IMR-90 (cell line): ENCODE measurements around the gene FAM83E. TPM values are rescaled to one million over a fixed set of nuclear protein-coding genes. Genes with fewer than 3 reads are reported as not detected.

Experiments
- ATAC-seq: fragments of 200-7000 bp; cut with Tn5 transposase; 2 replicates; pipeline ENCODE4 v1.9.1; 2020; ENCODE audit warnings: low read depth, mild to moderate bottlenecking, moderate library complexity
- BruUV-seq: library from RNA; stranded (reverse); fragments of 400-500 nt; replicated peaks from 2 replicates; lab custom pipeline; 2021; lab: Mats Ljungman, UMichigan
- CTCF ChIA-PET: fragments of 300-600 bp; formaldehyde crosslinking; extraction: SDS; loops from one replicate; lab custom pipeline; 2021; ENCODE audit warnings: antibody characterized with exemption; lab: Yijun Ruan, JAX
- POLR2A ChIA-PET: fragments of 300-600 bp; sonication (Branson Sonifier 250); formaldehyde crosslinking; loops from one replicate; lab custom pipeline; 2022; ENCODE audit warnings: antibody characterized with exemption; ENCODE audit not compliant: unreplicated experiment; lab: Charles Lee
- DNase-seq: peaks from one replicate; pipeline ENCODE4 v3.0.0; 2013
- H2AFZ ChIP-seq: replicated peaks from 2 replicates; pipeline ENCODE3; 2013; ENCODE audit warnings: low read length, mild to moderate bottlenecking; ENCODE audit not compliant: poor library complexity
- H2AK5ac ChIP-seq: 2 replicates; pipeline ENCODE4 v1.6.1; 2013; ENCODE audit warnings: low read depth, low read length, inconsistent platforms
- H2AK9ac ChIP-seq: replicated peaks from 2 replicates; pipeline ENCODE3; 2013; ENCODE audit warnings: mild to moderate bottlenecking, low read depth, low read length, moderate library complexity; ENCODE audit not compliant: poor library complexity
- H2BK120ac ChIP-seq: 2 replicates; pipeline ENCODE4 v1.6.1; 2013; ENCODE audit warnings: low read depth, low read length, inconsistent platforms
- H2BK15ac ChIP-seq: 3 replicates; pipeline ENCODE4 v1.6.1; 2013; ENCODE audit warnings: low read depth, low read length, inconsistent platforms
- H2BK20ac ChIP-seq: 2 replicates; pipeline ENCODE4 v1.6.1; 2013; ENCODE audit warnings: low read depth, mild to moderate bottlenecking, inconsistent platforms, low read length, moderate library complexity
- H2BK5ac ChIP-seq: 2 replicates; pipeline ENCODE4 v1.6.1; 2013; ENCODE audit warnings: mild to moderate bottlenecking, low read depth, low read length, inconsistent platforms; ENCODE audit not compliant: poor library complexity, severe bottlenecking
- H3K14ac ChIP-seq: replicated peaks from 2 replicates; pipeline ENCODE4 v1.6.1; 2013; ENCODE audit warnings: low read depth, low read length, inconsistent platforms
- H3K18ac ChIP-seq: 2 replicates; pipeline ENCODE4 v1.6.1; 2013; ENCODE audit warnings: low read depth, low read length, control low read depth
- H3K23ac ChIP-seq: 2 replicates; pipeline ENCODE4 v1.6.1; 2013; ENCODE audit warnings: low read depth, low read length, inconsistent platforms
- H3K27ac ChIP-seq: 2 replicates; pipeline ENCODE4 v1.5.1; 2013; ENCODE audit warnings: mild to moderate bottlenecking, control low read depth, low read length; ENCODE audit not compliant: insufficient read depth
- H3K27me3 ChIP-seq: 2 replicates; pipeline ENCODE4 v1.6.1; 2013; ENCODE audit warnings: low read length; ENCODE audit not compliant: control insufficient read depth, insufficient read depth
- H3K36me3 ChIP-seq: 2 replicates; pipeline ENCODE4 v1.6.1; 2013; ENCODE audit warnings: low read length, mixed read lengths; ENCODE audit not compliant: control insufficient read depth, insufficient read depth
- H3K4ac ChIP-seq: 2 replicates; pipeline ENCODE4 v1.6.1; 2013; ENCODE audit warnings: low read depth, low read length, inconsistent platforms
- H3K4me1 ChIP-seq: 2 replicates; pipeline ENCODE4 v1.6.1; 2013; ENCODE audit warnings: low read length, mixed read lengths; ENCODE audit not compliant: control insufficient read depth, insufficient read depth
- H3K4me2 ChIP-seq: 2 replicates; pipeline ENCODE4 v1.6.1; 2013; ENCODE audit warnings: low read depth, mild to moderate bottlenecking, control low read depth, low read length, moderate library complexity
- H3K4me3 ChIP-seq: 2 replicates; pipeline ENCODE4 v1.5.1; 2013; ENCODE audit warnings: low read depth, mild to moderate bottlenecking, control low read depth, low read length, moderate library complexity; ENCODE audit not compliant: insufficient read depth
- H3K56ac ChIP-seq: 2 replicates; pipeline ENCODE4 v1.6.1; 2013; ENCODE audit warnings: low read length, inconsistent platforms; ENCODE audit not compliant: insufficient read depth; ENCODE audit errors: extremely low read depth
- H3K79me1 ChIP-seq, 2 experiments: 2 replicates each; pipeline ENCODE4 v1.6.1; 2013; ENCODE audit warnings: low read length in 2 of 2, inconsistent platforms in 1 of 2, low read depth in 1 of 2
- H3K9ac ChIP-seq: 2 replicates; pipeline ENCODE4 v1.6.1; 2013; ENCODE audit warnings: low read depth, low read length, control low read depth
- H3K9me1 ChIP-seq: 2 replicates; pipeline ENCODE4 v1.6.1; 2013; ENCODE audit warnings: low read length, inconsistent platforms; ENCODE audit not compliant: insufficient read depth
- H3K9me3 ChIP-seq: 2 replicates; pipeline ENCODE4 v1.6.1; 2013; ENCODE audit warnings: low read length; ENCODE audit not compliant: control insufficient read depth, insufficient read depth
- H4K20me1 ChIP-seq: 2 replicates; pipeline ENCODE4 v1.6.1; 2013; ENCODE audit warnings: low read length, inconsistent platforms; ENCODE audit not compliant: insufficient read depth
- H4K5ac ChIP-seq: 2 replicates; pipeline ENCODE4 v1.6.1; 2013; ENCODE audit warnings: mild to moderate bottlenecking, low read depth, low read length, control low read depth
- H4K8ac ChIP-seq, 2 experiments: 2 replicates each; pipeline ENCODE4 v1.6.1; 2013; ENCODE audit warnings: low read depth in 2 of 2, low read length in 2 of 2, control low read depth in 1 of 2, inconsistent platforms in 1 of 2
- H4K91ac ChIP-seq: 2 replicates; pipeline ENCODE4 v1.6.1; 2013; ENCODE audit warnings: low read depth, low read length, inconsistent platforms; ENCODE audit not compliant: insufficient read depth
- BHLHE40 ChIP-seq: fragments of 150-350 bp; IDR thresholded peaks from 2 replicates; pipeline ENCODE4 v1.6.1; 2016; ENCODE audit warnings: mild to moderate bottlenecking, low read depth, low read length
- CHD1 ChIP-seq: IDR thresholded peaks from 2 replicates; pipeline ENCODE4 v1.6.1; 2012; ENCODE audit warnings: low read depth, low read length, improper control_type of control experiment
- ELK1 ChIP-seq: fragments of 150-350 bp; IDR thresholded peaks from 2 replicates; pipeline ENCODE4 v1.6.1; 2016; ENCODE audit warnings: low read depth, mild to moderate bottlenecking, low read length, moderate library complexity, borderline replicate concordance
- FOS ChIP-seq: fragments of 150-350 bp; IDR thresholded peaks from 2 replicates; pipeline ENCODE4 v1.6.1; 2016; ENCODE audit warnings: low read depth, low read length
- MAZ ChIP-seq: IDR thresholded peaks from 2 replicates; pipeline ENCODE4 v1.6.1; 2012; ENCODE audit warnings: low read depth, mild to moderate bottlenecking, low read length, improper control_type of control experiment, moderate library complexity, borderline replicate concordance
- MXI1 ChIP-seq: IDR thresholded peaks from 2 replicates; pipeline ENCODE4 v1.6.1; 2012; ENCODE audit warnings: low read depth, mild to moderate bottlenecking, low read length, moderate library complexity, borderline replicate concordance
- NFE2L2 ChIP-seq: fragments of 150-350 bp; IDR thresholded peaks from 2 replicates; pipeline ENCODE4 v1.6.1; 2016; ENCODE audit warnings: low read depth, mild to moderate bottlenecking, low read length
- POLR2A ChIP-seq: IDR thresholded peaks from 2 replicates; pipeline ENCODE4 v1.6.1; 2012; ENCODE audit warnings: mild to moderate bottlenecking, low read depth, low read length
- RAD21 ChIP-seq: IDR thresholded peaks from 2 replicates; pipeline ENCODE4 v1.6.1; 2012; ENCODE audit warnings: low read length, improper control_type of control experiment
- RCOR1 ChIP-seq: IDR thresholded peaks from 2 replicates; pipeline ENCODE4 v1.6.1; 2012; ENCODE audit warnings: mild to moderate bottlenecking, low read length, improper control_type of control experiment; ENCODE audit not compliant: insufficient replicate concordance
- RFX5 ChIP-seq: IDR thresholded peaks from 2 replicates; pipeline ENCODE4 v1.8.0; 2012; ENCODE audit warnings: low read depth, mild to moderate bottlenecking, low read length, moderate library complexity
- SMC3 ChIP-seq: fragments of 150-350 bp; IDR thresholded peaks from 2 replicates; pipeline ENCODE4 v1.6.1; 2016; ENCODE audit warnings: low read depth, mild to moderate bottlenecking, antibody characterized with exemption, low read length, moderate library complexity
- WGBS, 2 experiments: methylation state at CpG; one replicate each; pipeline versions ENCODE4 v1.1.5 to v1.1.7; 2013; ENCODE audit warnings: missing lambda C conversion rate in 2 of 2; ENCODE audit not compliant: insufficient read length in 1 of 2; ENCODE audit errors: extremely low coverage in 2 of 2; 5-methylcytosine and 5-hydroxymethylcytosine counted together
- dilution Hi-C: fragments of 300-500 bp; cut with HindIII; formaldehyde crosslinking; loops from one replicate; pipeline ENCODE4 v1.14.3; 2018; ENCODE audit warnings: low sequenced_read_pairs; ENCODE audit not compliant: unreplicated experiment
- in situ Hi-C: fragments of 300-500 bp; cut with MboI; formaldehyde crosslinking; loops from 3 replicates; pipeline ENCODE4 v1.14.3; 2019; ENCODE audit warnings: low sequenced_read_pairs, inconsistent platforms, mixed read lengths
- intact Hi-C: fragments of 100-400 bp; cut with micrococcal nuclease; formaldehyde crosslinking; loops from 2 replicates; pipeline ENCODE4 v1.10.0; 2022
- polyA plus RNA-seq, 3 experiments: library from polyadenylated mRNA; depleted of rRNA; stranded (reverse); fragments of >200 nt; gene quantifications; 2 replicates each; pipeline ENCODE4 v1.2.3, GENCODE V29; 2012; ENCODE audit warnings: low replicate concordance in 1 of 3
- total RNA-seq: library from RNA; depleted of rRNA; stranded (reverse); fragments of >200 nt; gene quantifications from 2 replicates; pipeline ENCODE4 v1.2.3, GENCODE V29; 2012
- TF ChIP-seq, protein P1 (sequence below): fragments of 150-350 bp; IDR thresholded peaks from 2 replicates; pipeline ENCODE4 v1.6.1; 2017; ENCODE audit warnings: mild to moderate bottlenecking, antibody characterized with exemption, low read length, low read depth

The FAM83E gene
- total and polyA plus RNA-seq, 2 of the 4 experiments (the other 2 are of a cell fraction), result 0.05 to 0.36 TPM

- Histone ChIP-seq H3K79me1 (no peaks in the 10 kb centered on the region), H2BK5ac (no peak within 1 kb of the TSS), H2AK9ac (peak within 1 kb of the TSS; percentile 89), H3K56ac (no peak within 1 kb of the TSS), H3K4ac (peak within 1 kb of the TSS; percentile 41), H3K36me3 (no peaks in the 10 kb centered on the region), H3K14ac (peak within 1 kb of the TSS; percentile 52), H2BK20ac (0 out of 2 replicates have a peak within 1 kb of the TSS, but pooled peaks have one; percentile 14), H2AFZ (peak within 1 kb of the TSS; percentile 91), H3K9ac (peak within 1 kb of the TSS; percentile 13), H3K4me1 (peaks cover 5% of the 10 kb centered on the region), H3K9me1 (no peaks in the 10 kb centered on the region; the same call in 1 of the 2 replicates), H3K27ac (peak within 1 kb of the TSS; percentile 21; the same call in 1 of the 2 replicates), H3K18ac (peak within 1 kb of the TSS; percentile 10; the same call in 1 of the 2 replicates), H4K91ac (peak within 1 kb of the TSS; percentile 23), H4K5ac (peak within 1 kb of the TSS; percentile 3), H2BK15ac (0 out of 3 replicates have a peak within 1 kb of the TSS, but pooled peaks have one; percentile 40), H4K8ac (peak within 1 kb of the TSS; percentile 76 to 93), H2AK5ac (peak within 1 kb of the TSS; percentile 58), H3K27me3 (no peaks in the 10 kb centered on the region), H3K9me3 (peaks cover 2% of the 10 kb centered on the region; the same call in 1 of the 2 replicates), H4K20me1 (no peaks in the 10 kb centered on the region), H3K4me2 (peak within 1 kb of the TSS; percentile 84), H3K23ac (peak within 1 kb of the TSS; percentile 17), H3K4me3 (peak within 1 kb of the TSS; percentile 44), H2BK120ac (peak within 1 kb of the TSS; percentile 52; the same call in 1 of the 2 replicates)
- dilution Hi-C loops, result no loop called here
- POLR2A ChIA-PET, result interaction anchor here (0.7 kb wide), 1 partner anchor 197 kb away, joined by 3 read pairs; no protein-coding TSS in a partner anchor
- ATAC-seq (peak; percentile 96), DNase-seq (peak; percentile 72)
- 0% methylated on average over 7 of the region's 33 CpGs; no CpG with 5 or more reads in 1 of the 2 experiments for WGBS, 2 experiments
- in situ Hi-C loops, result loop anchor here (10.0 kb wide), 2 partner anchors 189 to 319 kb away; partner anchors contain the start of genes FTL and HSD17B14
- CTCF ChIA-PET, result interaction anchor here (0.5 to 1.4 kb wide), 3 partner anchors 137 to 680 kb away, joined by 3 to 6 read pairs (median 4); no protein-coding TSS in a partner anchor
- BruUV-seq, result no TSS peak
- intact Hi-C loops, result loop anchor here (2.0 to 10.0 kb wide), 3 partner anchors 139 to 319 kb away; partner anchors contain the start of gene FTL
- TF ChIP-seq CHD1, result no peak
- no peak for TF ChIP-seq BHLHE40
- no peak for TF ChIP-seq MXI1
- peak; percentile 29; the same call in 1 of the 2 replicates for TF ChIP-seq POLR2A
- no peak for TF ChIP-seq RCOR1
- TF ChIP-seq FOS, result no peak
- TF ChIP-seq ELK1, result no peak
- TF ChIP-seq NFE2L2, result no peak
- TF ChIP-seq, protein P1, sequence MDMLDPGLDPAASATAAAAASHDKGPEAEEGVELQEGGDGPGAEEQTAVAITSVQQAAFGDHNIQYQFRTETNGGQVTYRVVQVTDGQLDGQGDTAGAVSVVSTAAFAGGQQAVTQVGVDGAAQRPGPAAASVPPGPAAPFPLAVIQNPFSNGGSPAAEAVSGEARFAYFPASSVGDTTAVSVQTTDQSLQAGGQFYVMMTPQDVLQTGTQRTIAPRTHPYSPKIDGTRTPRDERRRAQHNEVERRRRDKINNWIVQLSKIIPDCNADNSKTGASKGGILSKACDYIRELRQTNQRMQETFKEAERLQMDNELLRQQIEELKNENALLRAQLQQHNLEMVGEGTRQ, result no peak; the same call in 1 of the 2 replicates
- TF ChIP-seq SMC3, result peak; percentile 53
- TF ChIP-seq RFX5, result no peak
- peak; percentile 87 for TF ChIP-seq RAD21
- peak; percentile 99 for TF ChIP-seq MAZ
Measured at GRCh38 chr19:48646001-48646721, 31.3 kb upstream of the FAM83E start, which contains the start of gene CA11. Gene CA11 (minus strand): TSS chr19:48646187. CDS start chr19:48645632, 555 bp downstream.
